Breast epithelium (tissue), 3 donors: Measurements from ENCODE around the gene WNT11.

Experiments used
- POLR2A ChIP-seq: fragments of 450-650 bp; IDR thresholded peaks from one replicate; pipeline ENCODE4 v1.6.1; 2016; ENCODE audit warnings: antibody characterized with exemption, mild to moderate bottlenecking, moderate library complexity
- POLR2AphosphoS5 ChIP-seq, 3 donors: sonication (generic); formaldehyde crosslinking; IDR thresholded peaks; one replicate each; pipeline ENCODE4 v1.6.1; 2017; ENCODE audit warnings: antibody characterized with exemption in 3 of 3
- TF ChIP-seq, protein P1 (sequence below), 3 donors: fragments of 450-650 bp; IDR thresholded peaks; one replicate each; pipeline ENCODE4 v1.5.1; 2016 to 2017; ENCODE audit warnings: antibody characterized with exemption in 3 of 3, mild to moderate bottlenecking in 3 of 3, moderate library complexity in 3 of 3

- TF ChIP-seq, protein P1, sequence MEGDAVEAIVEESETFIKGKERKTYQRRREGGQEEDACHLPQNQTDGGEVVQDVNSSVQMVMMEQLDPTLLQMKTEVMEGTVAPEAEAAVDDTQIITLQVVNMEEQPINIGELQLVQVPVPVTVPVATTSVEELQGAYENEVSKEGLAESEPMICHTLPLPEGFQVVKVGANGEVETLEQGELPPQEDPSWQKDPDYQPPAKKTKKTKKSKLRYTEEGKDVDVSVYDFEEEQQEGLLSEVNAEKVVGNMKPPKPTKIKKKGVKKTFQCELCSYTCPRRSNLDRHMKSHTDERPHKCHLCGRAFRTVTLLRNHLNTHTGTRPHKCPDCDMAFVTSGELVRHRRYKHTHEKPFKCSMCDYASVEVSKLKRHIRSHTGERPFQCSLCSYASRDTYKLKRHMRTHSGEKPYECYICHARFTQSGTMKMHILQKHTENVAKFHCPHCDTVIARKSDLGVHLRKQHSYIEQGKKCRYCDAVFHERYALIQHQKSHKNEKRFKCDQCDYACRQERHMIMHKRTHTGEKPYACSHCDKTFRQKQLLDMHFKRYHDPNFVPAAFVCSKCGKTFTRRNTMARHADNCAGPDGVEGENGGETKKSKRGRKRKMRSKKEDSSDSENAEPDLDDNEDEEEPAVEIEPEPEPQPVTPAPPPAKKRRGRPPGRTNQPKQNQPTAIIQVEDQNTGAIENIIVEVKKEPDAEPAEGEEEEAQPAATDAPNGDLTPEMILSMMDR (IDR thresholded peaks at IDR 0.05), result no peak
- no peak for TF ChIP-seq POLR2A
- TF ChIP-seq POLR2AphosphoS5 (IDR thresholded peaks at IDR 0.05), result no peak
These were observed 47.1 kb upstream of the WNT11 start for GRCh38 chr11:76253416-76253815.
